GM12878 (cell line): ENCODE results near the gene MCFD2. TPM values are rescaled to one million over a fixed set of nuclear protein-coding genes. Genes with fewer than 3 reads are reported as not detected.

Experiments
- ATAC-seq: fragments of 200-7000 bp; cut with Tn5 transposase; 3 replicates; pipeline ENCODE4 v1.9.1; 2020; ENCODE audit warnings: mild to moderate bottlenecking, moderate library complexity
- BruUV-seq: library from RNA; stranded (reverse); fragments of 400-500 nt; replicated peaks from 2 replicates; lab custom pipeline; 2021; lab: Mats Ljungman, UMichigan
- CTCF ChIA-PET: fragments of 300-600 bp; sonication (Branson Sonifier 250); formaldehyde crosslinking; extraction: SDS; loops from one replicate; lab custom pipeline; 2021; ENCODE audit warnings: inconsistent platforms; lab: Yijun Ruan, JAX
- POLR2A ChIA-PET: fragments of 350-600 bp; formaldehyde crosslinking; extraction: SDS; loops from one replicate; lab custom pipeline; 2021; ENCODE audit warnings: inconsistent platforms; lab: Charles Lee
- RAD21 ChIA-PET: fragments of 300-600 bp; sonication (Branson Sonifier 250); formaldehyde crosslinking; loops from one replicate; lab custom pipeline; 2023; ENCODE audit warnings: antibody characterized with exemption; ENCODE audit not compliant: unreplicated experiment; lab: Charles Lee
- SMC1A ChIA-PET: fragments of 300-600 bp; sonication (Branson Sonifier 250); formaldehyde crosslinking; loops from one replicate; lab custom pipeline; 2023; ENCODE audit not compliant: unreplicated experiment, uncharacterized antibody; lab: Charles Lee
- DNase-seq: peaks from one replicate; pipeline ENCODE4 v3.0.0-alpha.2; 2011; ENCODE audit warnings: low read depth, low spot score
- FAIRE-seq: peaks from 3 replicates; lab custom pipeline; 2011; peaks lifted over from hg19 to GRCh38; lab: Jason Lieb, UNC
- H2AFZ ChIP-seq: 2 replicates; pipeline ENCODE4 v1.6.0; 2011; ENCODE audit warnings: low read depth, low read length, control low read depth; ENCODE audit not compliant: control insufficient read depth
- H3K27ac ChIP-seq: 2 replicates; pipeline ENCODE4 v1.5.1; 2011; ENCODE audit warnings: control low read depth; ENCODE audit not compliant: control insufficient read depth, insufficient read depth
- H3K27me3 ChIP-seq, 2 experiments: replicated peaks in 1 of 2; 2 replicates each; pipeline versions ENCODE4 v1.6.0 to v1.6.1; 2011; ENCODE audit warnings: low read length in 1 of 2; ENCODE audit not compliant: control insufficient read depth in 2 of 2, insufficient read depth in 2 of 2
- H3K36me3 ChIP-seq, 2 experiments: 2 replicates each; pipeline ENCODE4 v1.5.1; 2011; ENCODE audit warnings: low read length in 1 of 2; ENCODE audit not compliant: control insufficient read depth in 2 of 2, insufficient read depth in 2 of 2
- H3K4me1 ChIP-seq: 2 replicates; pipeline ENCODE4 v1.6.1; 2011; ENCODE audit warnings: mild to moderate bottlenecking, low read length, moderate library complexity, mixed read lengths; ENCODE audit not compliant: control insufficient read depth, insufficient read depth
- H3K4me2 ChIP-seq: 2 replicates; pipeline ENCODE4 v1.6.0; 2011; ENCODE audit warnings: control low read depth; ENCODE audit not compliant: control insufficient read depth, insufficient read depth
- H3K4me3 ChIP-seq: fragments of 200-600 bp; sonication (generic); 2 replicates; pipeline ENCODE4 v1.5.1; 2016
- H3K79me2 ChIP-seq: 2 replicates; pipeline ENCODE4 v1.6.0; 2011; ENCODE audit warnings: low read length; ENCODE audit not compliant: control insufficient read depth, insufficient read depth
- H3K9ac ChIP-seq: 2 replicates; pipeline ENCODE4 v1.8.0; 2011; ENCODE audit warnings: low read length, control low read depth, mixed read lengths; ENCODE audit not compliant: control insufficient read depth, insufficient read depth
- H3K9me3 ChIP-seq: replicated peaks from 3 replicates; pipeline ENCODE4 v1.5.1; 2011; ENCODE audit warnings: mild to moderate bottlenecking, low read length; ENCODE audit not compliant: control insufficient read depth, insufficient read depth
- H4K20me1 ChIP-seq: 2 replicates; pipeline ENCODE4 v1.6.0; 2011; ENCODE audit not compliant: control insufficient read depth, insufficient read depth
- CBX3 ChIP-seq: fragments of 200-600 bp; sonication (generic); IDR thresholded peaks from 2 replicates; pipeline ENCODE4 v1.6.1; 2016; ENCODE audit warnings: low read depth, borderline replicate concordance
- CBX5 ChIP-seq: sonication (generic); IDR thresholded peaks from 2 replicates; pipeline ENCODE4 v1.6.1; 2016; ENCODE audit warnings: low read depth, moderate library complexity, mild to moderate bottlenecking, inconsistent platforms
- CHD1 ChIP-seq: IDR thresholded peaks from 2 replicates; pipeline ENCODE4 v1.6.1; 2012; ENCODE audit warnings: low read depth, low read length, improper control_type of control experiment
- CREB1 ChIP-seq: IDR thresholded peaks from 2 replicates; pipeline ENCODE4 v1.6.1; 2012; ENCODE audit warnings: low read depth, mild to moderate bottlenecking, inconsistent platforms
- FOXK2 ChIP-seq: fragments of 450-650 bp; IDR thresholded peaks from 2 replicates; pipeline ENCODE4 v1.6.1; 2017; ENCODE audit warnings: mild to moderate bottlenecking, moderate library complexity
- GATAD2B ChIP-seq: fragments of 450-650 bp; conservative IDR thresholded peaks from 2 replicates; pipeline ENCODE4 v1.6.1; 2017; ENCODE audit warnings: low read depth, mild to moderate bottlenecking, moderate library complexity
- NR2C1 ChIP-seq: fragments of 450-650 bp; IDR thresholded peaks from 2 replicates; pipeline ENCODE4 v1.6.1; 2017; ENCODE audit warnings: antibody characterized with exemption, mild to moderate bottlenecking, moderate library complexity
- PAX5 ChIP-seq: IDR thresholded peaks from 2 replicates; pipeline ENCODE4 v1.6.1; 2011; ENCODE audit warnings: low read depth, low read length, borderline replicate concordance
- PAX8 ChIP-seq: fragments of 450-650 bp; IDR thresholded peaks from 2 replicates; pipeline ENCODE4 v1.6.1; 2017; ENCODE audit warnings: mild to moderate bottlenecking, moderate library complexity
- RFX5 ChIP-seq: IDR thresholded peaks from 2 replicates; pipeline ENCODE4 v1.6.1; 2011; ENCODE audit warnings: low read depth, low read length, improper control_type of control experiment
- TBL1XR1 ChIP-seq: IDR thresholded peaks from 2 replicates; pipeline ENCODE4 v1.6.1; 2012; ENCODE audit warnings: low read depth, low read length, improper control_type of control experiment
- WRNIP1 ChIP-seq: IDR thresholded peaks from 2 replicates; pipeline ENCODE4 v1.6.1; 2011; ENCODE audit warnings: low read depth, low read length, improper control_type of control experiment, borderline replicate concordance
- ZBED1 ChIP-seq: IDR thresholded peaks from 2 replicates; pipeline ENCODE4 v1.6.1; 2016; ENCODE audit warnings: borderline replicate concordance
- ZNF207 ChIP-seq: fragments of 450-650 bp; IDR thresholded peaks from 2 replicates; pipeline ENCODE4 v1.6.1; 2014; ENCODE audit warnings: antibody characterized with exemption, mild to moderate bottlenecking, borderline replicate concordance
- ZZZ3 ChIP-seq: IDR thresholded peaks from 2 replicates; pipeline ENCODE4 v1.6.1; 2011; ENCODE audit warnings: low read depth; ENCODE audit not compliant: control insufficient read depth, insufficient read length
- WGBS: methylation state at CpG from one replicate; pipeline ENCODE4 v1.1.6; 2016; ENCODE audit warnings: low lambda C conversion rate; ENCODE audit not compliant: insufficient replicate concordance, insufficient coverage; ENCODE audit errors: missing lambda C conversion rate; 5-methylcytosine and 5-hydroxymethylcytosine counted together
- in situ Hi-C: fragments of 300-500 bp; cut with MboI; formaldehyde crosslinking; loops from 9 replicates; pipeline ENCODE4 v1.14.3; 2018; ENCODE audit warnings: mixed read lengths
- intact Hi-C: fragments of 100-400 bp; cut with micrococcal nuclease; formaldehyde crosslinking; loops from one replicate; pipeline ENCODE4 v1.14.2; 2022; ENCODE audit not compliant: unreplicated experiment
- polyA plus RNA-seq, 11 experiments: library from polyadenylated mRNA; depleted of rRNA in 4 of 11; unstranded in 6 of 11; stranded (reverse) in 5 of 11; fragments of >200 nt; fragmentation: Nextera tagmentation in 4 of 11; fragmentation: Illumina TruSeq in 1 of 11; extraction: Ambion mirVana in 4 of 11; extraction: Trizol in 1 of 11; gene quantifications; 1 replicate in 1 of 11; 2 replicates in 10 of 11; pipeline versions ENCODE4 v1.2.1 to v1.2.3, GENCODE V29; 2011 to 2016; ENCODE audit warnings: inconsistent platforms in 2 of 11, missing spikeins in 2 of 11, low read depth in 1 of 11
- total RNA-seq, 4 experiments: library from RNA; depleted of rRNA in 3 of 4; stranded (reverse); fragments of >200 nt in 3 of 4; fragmentation: Illumina TruSeq in 1 of 4; extraction: Trizol in 1 of 4; gene quantifications; 2 replicates each; pipeline versions ENCODE4 v1.2.1 to v1.2.3, GENCODE V29; 2013 to 2021
- TF ChIP-seq, protein P1 (sequence below), 3 experiments: IDR thresholded peaks in 2 of 3; conservative IDR thresholded peaks in 1 of 3; 2 replicates each; pipeline ENCODE4 v1.5.1; 2011; ENCODE audit warnings: low read depth in 3 of 3, low read length in 3 of 3, mild to moderate bottlenecking in 3 of 3, control low read depth in 2 of 3, moderate library complexity in 2 of 3, inconsistent platforms in 1 of 3, mixed read lengths in 1 of 3; ENCODE audit not compliant: control insufficient read depth in 2 of 3, insufficient read depth in 1 of 3; ENCODE audit errors: extremely low read depth in 1 of 3

Gene MCFD2
- total and polyA plus RNA-seq, 10 of the 15 experiments (the other 5 are each of a cell fraction or from before 2014, with no cell fraction given) = 35.0 to 57.3 (median 40.3) TPM

DNA sequence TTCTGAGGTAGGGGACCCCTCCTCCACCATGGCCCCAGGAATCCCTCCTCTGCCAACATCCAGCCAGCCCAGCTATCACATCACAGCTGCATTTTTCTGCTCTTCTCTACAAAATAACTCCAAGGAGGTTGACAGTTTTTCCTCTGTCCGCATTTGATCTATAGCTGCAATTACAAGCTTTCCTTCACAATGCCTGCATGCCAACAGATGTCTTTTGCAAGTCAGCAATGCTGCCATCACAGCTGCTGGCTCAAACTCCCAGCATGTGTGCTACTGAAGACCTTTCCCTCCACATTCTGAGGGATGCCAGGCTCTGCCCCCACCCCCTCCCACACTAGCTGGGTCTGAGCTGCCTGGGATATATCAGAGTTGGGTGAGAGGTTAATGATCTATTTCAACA is 51.7 kb downstream of the MCFD2 start:
- CTCF ChIA-PET = interaction anchor here (0.8 to 1.4 kb wide), 2 partner anchors 21 to 27 kb away, joined by 3 to 4 read pairs; no protein-coding TSS in a partner anchor
- H3K27me3 ChIP-seq = peaks cover 4% of the 10 kb centered on the region in 2 experiments; a peak in 3 of 4 replicates
- FAIRE-seq (no peak), ATAC-seq (no peak)
- intact Hi-C loops (no loop called here), in situ Hi-C loops (no loop called here)
- WGBS = 77% methylated on average over 1 of the region's 1 CpG
- no peak overlapping the region for H3K9ac ChIP-seq
- H4K20me1 ChIP-seq = no peaks in the 10 kb centered on the region; the same call in 1 of the 2 replicates
- peaks cover 4% of the 10 kb centered on the region; the same call in 1 of the 3 replicates for H3K9me3 ChIP-seq
- no peak overlapping the region for H3K27ac ChIP-seq
- SMC1A ChIA-PET = no interaction called here
- H3K4me2 ChIP-seq = no peak overlapping the region
- POLR2A ChIA-PET = no interaction called here
- no TSS peak for BruUV-seq
- TF ChIP-seq FOXK2 = no peak
- TF ChIP-seq PAX5 = no peak
- no peak for TF ChIP-seq ZNF207
- no peak for TF ChIP-seq ZBED1
- TF ChIP-seq WRNIP1 = no peak
- no peak for TF ChIP-seq PAX8
- TF ChIP-seq ZZZ3 = no peak
- no peak for TF ChIP-seq CHD1
- TF ChIP-seq RFX5 = no peak
- TF ChIP-seq, protein P1, sequence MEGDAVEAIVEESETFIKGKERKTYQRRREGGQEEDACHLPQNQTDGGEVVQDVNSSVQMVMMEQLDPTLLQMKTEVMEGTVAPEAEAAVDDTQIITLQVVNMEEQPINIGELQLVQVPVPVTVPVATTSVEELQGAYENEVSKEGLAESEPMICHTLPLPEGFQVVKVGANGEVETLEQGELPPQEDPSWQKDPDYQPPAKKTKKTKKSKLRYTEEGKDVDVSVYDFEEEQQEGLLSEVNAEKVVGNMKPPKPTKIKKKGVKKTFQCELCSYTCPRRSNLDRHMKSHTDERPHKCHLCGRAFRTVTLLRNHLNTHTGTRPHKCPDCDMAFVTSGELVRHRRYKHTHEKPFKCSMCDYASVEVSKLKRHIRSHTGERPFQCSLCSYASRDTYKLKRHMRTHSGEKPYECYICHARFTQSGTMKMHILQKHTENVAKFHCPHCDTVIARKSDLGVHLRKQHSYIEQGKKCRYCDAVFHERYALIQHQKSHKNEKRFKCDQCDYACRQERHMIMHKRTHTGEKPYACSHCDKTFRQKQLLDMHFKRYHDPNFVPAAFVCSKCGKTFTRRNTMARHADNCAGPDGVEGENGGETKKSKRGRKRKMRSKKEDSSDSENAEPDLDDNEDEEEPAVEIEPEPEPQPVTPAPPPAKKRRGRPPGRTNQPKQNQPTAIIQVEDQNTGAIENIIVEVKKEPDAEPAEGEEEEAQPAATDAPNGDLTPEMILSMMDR (IDR thresholded peaks at IDR 0.05 in 2 of 3, conservative IDR thresholded peaks at IDR 0.05 in 1 of 3; ENCODE audit: control insufficient read depth in 2 of 3, extremely low read depth in 1 of 3, insufficient read depth in 1 of 3, low read depth in 3 of 3, low read length in 3 of 3) = no peak
- TF ChIP-seq CBX5 = no peak
- TF ChIP-seq GATAD2B = no peak
- no peak for TF ChIP-seq CREB1
- TF ChIP-seq CBX3 = no peak
- TF ChIP-seq NR2C1 = no peak
- no peak for TF ChIP-seq TBL1XR1
- TF ChIP-seq, all 136 proteins: peak for 0
- H3K36me3 ChIP-seq = no peaks in the 10 kb centered on the region
- H3K4me1 ChIP-seq = no peaks in the 10 kb centered on the region
- H2AFZ ChIP-seq = no peak overlapping the region
- no peaks in the 10 kb centered on the region for H3K79me2 ChIP-seq
- RAD21 ChIA-PET = no interaction called here
- no peak for DNase-seq
- H3K4me3 ChIP-seq = no peak overlapping the region
